Brain microvascular endothelial cell (primary cell): ENCODE data around the gene AGRN.

Experiments used
- DNase-seq: peaks from one replicate; pipeline ENCODE4 v3.0.0-alpha.2; 2020
- H3K27ac ChIP-seq: fragments of 250-450 bp; sonication (Bioruptor Pico); 2 replicates; pipeline ENCODE4 v1.5.1; 2020; ENCODE audit warnings: mild to moderate bottlenecking, moderate library complexity
- H3K27me3 ChIP-seq: fragments of 250-450 bp; sonication (Bioruptor Pico); replicated peaks from 2 replicates; pipeline ENCODE4 v1.5.1; 2020; ENCODE audit warnings: mild to moderate bottlenecking
- H3K36me3 ChIP-seq: fragments of 250-450 bp; sonication (Bioruptor Pico); replicated peaks from 2 replicates; pipeline ENCODE4 v1.5.1; 2020; ENCODE audit warnings: mild to moderate bottlenecking
- H3K4me3 ChIP-seq: 2 replicates; pipeline ENCODE4 v1.5.1; 2011; ENCODE audit warnings: low read depth, mild to moderate bottlenecking, control low read depth, low read length, moderate library complexity
- in situ Hi-C: cut with HindIII; loops from 2 replicates; pipeline ENCODE4 v1.10.0; 2017; ENCODE audit warnings: low sequenced_read_pairs, low pct_ligation_motif_present
- TF ChIP-seq, protein P1 (sequence below): IDR thresholded peaks from 2 replicates; pipeline ENCODE4 v1.5.1; 2011; ENCODE audit warnings: low read depth, mild to moderate bottlenecking, moderate library complexity, low read length, control low read depth, inconsistent platforms; ENCODE audit errors: missing control alignments

Gene AGRN

DNA sequence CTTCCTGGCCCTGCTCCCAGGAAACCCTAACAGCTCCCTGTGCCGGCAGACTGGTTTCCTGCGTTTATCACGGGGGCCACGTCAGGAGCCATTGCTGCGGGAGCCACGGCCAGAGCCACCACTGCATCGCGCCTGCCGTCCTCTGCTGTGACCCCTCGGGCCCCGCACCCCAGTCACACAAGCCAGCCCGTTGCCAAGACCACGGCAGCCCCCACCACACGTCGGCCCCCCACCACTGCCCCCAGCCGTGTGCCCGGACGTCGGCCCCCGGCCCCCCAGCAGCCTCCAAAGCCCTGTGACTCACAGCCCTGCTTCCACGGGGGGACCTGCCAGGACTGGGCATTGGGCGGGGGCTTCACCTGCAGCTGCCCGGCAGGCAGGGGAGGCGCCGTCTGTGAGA lies 28.0 kb downstream of the AGRN start:
- H3K4me3 ChIP-seq, result no peak overlapping the region
- no peak overlapping the region for H3K27ac ChIP-seq
- H3K27me3 ChIP-seq, result no peaks in the 10 kb centered on the region
- peaks cover 69% of the 10 kb centered on the region for H3K36me3 ChIP-seq
- DNase-seq, result no peak
- in situ Hi-C loops, result no loop called here
- TF ChIP-seq, protein P1, sequence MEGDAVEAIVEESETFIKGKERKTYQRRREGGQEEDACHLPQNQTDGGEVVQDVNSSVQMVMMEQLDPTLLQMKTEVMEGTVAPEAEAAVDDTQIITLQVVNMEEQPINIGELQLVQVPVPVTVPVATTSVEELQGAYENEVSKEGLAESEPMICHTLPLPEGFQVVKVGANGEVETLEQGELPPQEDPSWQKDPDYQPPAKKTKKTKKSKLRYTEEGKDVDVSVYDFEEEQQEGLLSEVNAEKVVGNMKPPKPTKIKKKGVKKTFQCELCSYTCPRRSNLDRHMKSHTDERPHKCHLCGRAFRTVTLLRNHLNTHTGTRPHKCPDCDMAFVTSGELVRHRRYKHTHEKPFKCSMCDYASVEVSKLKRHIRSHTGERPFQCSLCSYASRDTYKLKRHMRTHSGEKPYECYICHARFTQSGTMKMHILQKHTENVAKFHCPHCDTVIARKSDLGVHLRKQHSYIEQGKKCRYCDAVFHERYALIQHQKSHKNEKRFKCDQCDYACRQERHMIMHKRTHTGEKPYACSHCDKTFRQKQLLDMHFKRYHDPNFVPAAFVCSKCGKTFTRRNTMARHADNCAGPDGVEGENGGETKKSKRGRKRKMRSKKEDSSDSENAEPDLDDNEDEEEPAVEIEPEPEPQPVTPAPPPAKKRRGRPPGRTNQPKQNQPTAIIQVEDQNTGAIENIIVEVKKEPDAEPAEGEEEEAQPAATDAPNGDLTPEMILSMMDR, result no peak

DNA sequence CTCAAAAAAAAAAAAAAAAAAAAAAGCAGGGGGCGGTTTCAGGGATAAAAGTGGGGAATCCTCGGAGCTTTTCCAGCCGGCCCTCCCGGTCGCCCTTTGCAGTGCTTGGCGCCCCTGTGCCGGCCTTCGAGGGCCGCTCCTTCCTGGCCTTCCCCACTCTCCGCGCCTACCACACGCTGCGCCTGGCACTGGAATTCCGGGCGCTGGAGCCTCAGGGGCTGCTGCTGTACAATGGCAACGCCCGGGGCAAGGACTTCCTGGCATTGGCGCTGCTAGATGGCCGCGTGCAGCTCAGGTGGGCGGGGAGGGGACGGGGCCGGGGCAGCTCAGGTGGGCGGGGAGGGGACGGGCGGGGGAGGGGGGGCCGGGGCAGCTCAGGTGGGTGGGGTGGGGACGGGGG lies 28.8 kb downstream of the AGRN start:
- no peak for DNase-seq
- H3K27me3 ChIP-seq, result no peaks in the 10 kb centered on the region
- peaks cover 68% of the 10 kb centered on the region for H3K36me3 ChIP-seq
- in situ Hi-C loops, result no loop called here
- TF ChIP-seq, protein P1, result no peak
- H3K27ac ChIP-seq, result no peak overlapping the region
- H3K4me3 ChIP-seq, result no peak overlapping the region

DNA sequence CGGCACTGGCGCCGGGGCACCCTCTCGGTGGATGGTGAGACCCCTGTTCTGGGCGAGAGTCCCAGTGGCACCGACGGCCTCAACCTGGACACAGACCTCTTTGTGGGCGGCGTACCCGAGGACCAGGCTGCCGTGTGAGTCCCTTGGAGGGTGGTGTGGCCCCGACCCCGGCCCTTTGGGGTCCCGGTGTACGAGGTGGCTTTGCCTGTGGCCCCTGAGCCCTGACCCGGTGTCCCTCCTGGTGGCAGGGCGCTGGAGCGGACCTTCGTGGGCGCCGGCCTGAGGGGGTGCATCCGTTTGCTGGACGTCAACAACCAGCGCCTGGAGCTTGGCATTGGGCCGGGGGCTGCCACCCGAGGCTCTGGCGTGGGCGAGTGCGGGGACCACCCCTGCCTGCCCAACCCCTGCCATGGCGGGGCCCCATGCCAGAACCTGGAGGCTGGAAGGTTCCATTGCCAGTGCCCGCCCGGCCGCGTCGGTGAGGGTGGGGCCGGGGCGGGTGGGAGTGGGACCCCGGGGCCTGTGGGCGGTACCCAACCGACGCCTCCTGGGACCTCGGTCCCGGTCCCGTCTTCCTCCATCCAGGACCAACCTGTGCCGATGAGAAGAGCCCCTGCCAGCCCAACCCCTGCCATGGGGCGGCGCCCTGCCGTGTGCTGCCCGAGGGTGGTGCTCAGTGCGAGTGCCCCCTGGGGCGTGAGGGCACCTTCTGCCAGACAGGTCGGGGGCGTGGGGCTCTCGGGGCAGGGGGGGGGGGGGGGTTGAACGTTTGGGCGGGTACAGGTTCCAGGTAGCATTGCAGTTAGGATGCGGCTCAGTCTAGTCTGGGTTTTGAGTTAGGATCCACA lies 29.6 kb downstream of the AGRN start:
- H3K4me3 ChIP-seq, result no peak overlapping the region
- in situ Hi-C loops, result no loop called here
- peaks cover 69% of the 10 kb centered on the region for H3K36me3 ChIP-seq
- no peaks in the 10 kb centered on the region for H3K27me3 ChIP-seq
- TF ChIP-seq, protein P1, result no peak
- no peak for DNase-seq
- H3K27ac ChIP-seq, result no peak overlapping the region

DNA sequence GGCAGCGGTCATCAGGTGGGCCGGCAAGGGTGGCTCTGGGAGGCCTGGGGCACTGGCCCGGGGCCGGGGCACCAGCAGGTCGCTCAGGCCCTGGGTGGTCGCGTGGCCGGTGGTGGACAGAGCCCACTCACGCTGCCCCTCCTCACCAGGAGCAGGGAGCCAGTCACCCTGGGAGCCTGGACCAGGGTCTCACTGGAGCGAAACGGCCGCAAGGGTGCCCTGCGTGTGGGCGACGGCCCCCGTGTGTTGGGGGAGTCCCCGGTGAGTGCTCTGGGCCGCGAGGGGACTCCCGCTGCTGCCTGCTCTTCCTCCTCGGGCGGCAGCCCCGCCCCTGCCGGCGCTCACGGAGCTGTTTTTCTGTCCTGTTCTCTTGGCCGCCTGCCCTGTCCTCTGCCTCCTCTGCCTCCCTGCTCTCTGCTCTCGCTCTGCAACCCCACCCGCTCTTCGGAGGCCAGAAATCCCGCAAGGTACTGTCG lies 30.7 kb downstream of the AGRN start:
- in situ Hi-C loops, result no loop called here
- H3K36me3 ChIP-seq, result peaks cover 70% of the 10 kb centered on the region

DNA sequence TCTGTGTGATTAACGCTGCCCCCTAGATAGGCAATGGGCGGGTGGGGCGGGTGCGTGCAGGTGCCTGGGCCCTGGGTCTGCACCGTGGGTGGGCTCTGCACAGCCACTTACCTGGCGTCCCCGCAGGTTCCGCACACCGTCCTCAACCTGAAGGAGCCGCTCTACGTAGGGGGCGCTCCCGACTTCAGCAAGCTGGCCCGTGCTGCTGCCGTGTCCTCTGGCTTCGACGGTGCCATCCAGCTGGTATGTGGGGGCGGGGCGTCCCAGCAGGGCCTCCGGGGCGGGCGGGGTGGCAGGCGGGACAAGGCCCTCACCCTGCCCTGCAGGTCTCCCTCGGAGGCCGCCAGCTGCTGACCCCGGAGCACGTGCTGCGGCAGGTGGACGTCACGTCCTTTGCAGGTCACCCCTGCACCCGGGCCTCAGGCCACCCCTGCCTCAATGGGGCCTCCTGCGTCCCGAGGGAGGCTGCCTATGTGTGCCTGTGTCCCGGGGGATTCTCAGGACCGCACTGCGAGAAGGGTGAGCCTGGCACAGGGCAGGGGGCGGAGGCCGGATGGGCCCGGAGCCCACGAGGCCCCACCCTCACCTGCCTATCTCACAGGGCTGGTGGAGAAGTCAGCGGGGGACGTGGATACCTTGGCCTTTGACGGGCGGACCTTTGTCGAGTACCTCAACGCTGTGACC lies 31.3 kb downstream of the AGRN start:
- in situ Hi-C loops, result no loop called here
- TF ChIP-seq, protein P1, result no peak
- no peaks in the 10 kb centered on the region for H3K27me3 ChIP-seq
- peaks cover 64% of the 10 kb centered on the region for H3K36me3 ChIP-seq
- no peak for DNase-seq
- H3K4me3 ChIP-seq, result no peak overlapping the region
- no peak overlapping the region for H3K27ac ChIP-seq

More for the DNA sequence above, 30.7 kb downstream of the AGRN start:
- TF ChIP-seq, protein P1, result no peak
- Histone ChIP-seq H3K27ac (no peak overlapping the region), H3K4me3 (no peak overlapping the region), H3K27me3 (no peaks in the 10 kb centered on the region)
- no peak for DNase-seq
